Retinal pigment epithelial cell (primary cell): ENCODE measurements around the gene CENPB.

Source experiments
- DNase-seq: peaks from one replicate; pipeline ENCODE4 v3.0.0-alpha.2; 2010; ENCODE audit warnings: low read depth
- H3K4me3 ChIP-seq: 2 replicates; pipeline ENCODE4 v1.5.1; 2011; ENCODE audit warnings: mild to moderate bottlenecking, low read length, control low read depth, moderate library complexity
- CTCF ChIP-seq: conservative IDR thresholded peaks from 2 replicates; pipeline ENCODE4 v1.5.1; 2011; ENCODE audit warnings: low read depth, low read length, control low read depth, inconsistent platforms

The CENPB gene

GRCh38 chr20:3814928-3815495 lies 28.5 kb upstream of the CENPB start:
- no peak overlapping the region for H3K4me3 ChIP-seq
- TF ChIP-seq CTCF = no peak
- DNase-seq = no peak

- TF ChIP-seq CTCF = no peak
- DNase-seq = no peak
- H3K4me3 ChIP-seq = no peak overlapping the region
These were observed 27.5 kb upstream of the CENPB start for GRCh38 chr20:3813848-3814581.

GRCh38 chr20:3812975-3813847 lies 26.7 kb upstream of the CENPB start:
- TF ChIP-seq CTCF = no peak
- no peak for DNase-seq
- no peak overlapping the region for H3K4me3 ChIP-seq

GRCh38 chr20:3812259-3812681 lies 25.7 kb upstream of the CENPB start:
- no peak overlapping the region for H3K4me3 ChIP-seq
- no peak for TF ChIP-seq CTCF
- no peak for DNase-seq

- no peak for TF ChIP-seq CTCF
- peak overlapping the region; percentile 48 for H3K4me3 ChIP-seq
- peak; percentile 95 for DNase-seq
These were observed 25.1 kb upstream of the CENPB start for GRCh38 chr20:3811467-3812258.

- TF ChIP-seq CTCF = no peak
- no peak for DNase-seq
- H3K4me3 ChIP-seq = no peak overlapping the region
These were observed 22.0 kb upstream of the CENPB start for GRCh38 chr20:3808544-3808943.
